CD14-positive monocyte (primary cell): Measurements from ENCODE around the gene DMPK. TPM values are rescaled to one million over a fixed set of nuclear protein-coding genes. Genes with fewer than 3 reads are reported as not detected.
A peak's percentile ranks its signal among the peaks of the same experiment; 100 is the strongest.

Experiments used
- DNase-seq, 3 donors: peaks; one replicate each; pipeline ENCODE4 v3.0.0-alpha.2; 2011 to 2022
- H2AFZ ChIP-seq: 2 replicates; pipeline ENCODE4 v1.6.0; 2012; ENCODE audit warnings: mild to moderate bottlenecking, low read depth, low read length, inconsistent platforms; ENCODE audit not compliant: insufficient read depth, poor library complexity, severe bottlenecking
- H3K27ac ChIP-seq, 2 donors: 1 replicate in 1 of 2; 2 replicates in 1 of 2; pipeline ENCODE4 v1.5.1; 2012 to 2013; ENCODE audit warnings: low read length in 2 of 2, control low read depth in 1 of 2, inconsistent platforms in 1 of 2, low read depth in 1 of 2, mild to moderate bottlenecking in 1 of 2
- H3K27me3 ChIP-seq, 2 donors: one replicate each; pipeline versions ENCODE4 v1.6.0 to v1.6.1; 2011 to 2013; ENCODE audit warnings: low read length in 2 of 2; ENCODE audit not compliant: control insufficient read depth in 2 of 2, insufficient read depth in 2 of 2
- H3K36me3 ChIP-seq, 2 donors: replicated peaks in 1 of 2; 1 replicate in 1 of 2; 2 replicates in 1 of 2; pipeline versions ENCODE4 v1.5.1 to v1.6.1; 2012 to 2013; ENCODE audit warnings: low read length in 2 of 2, control low read depth in 1 of 2, inconsistent platforms in 1 of 2, mild to moderate bottlenecking in 1 of 2; ENCODE audit not compliant: insufficient read depth in 2 of 2, control insufficient read depth in 1 of 2
- H3K4me1 ChIP-seq, 2 donors: 1 replicate in 1 of 2; 2 replicates in 1 of 2; pipeline versions ENCODE4 v1.5.1 to v1.6.1; 2012 to 2013; ENCODE audit warnings: low read length in 2 of 2, control low read depth in 1 of 2, inconsistent platforms in 1 of 2, mild to moderate bottlenecking in 1 of 2, moderate library complexity in 1 of 2; ENCODE audit not compliant: insufficient read depth in 2 of 2, control insufficient read depth in 1 of 2
- H3K4me2 ChIP-seq: replicated peaks from 2 replicates; pipeline ENCODE3; 2012; ENCODE audit warnings: low read length, moderate library complexity, mild to moderate bottlenecking; ENCODE audit not compliant: poor library complexity, severe bottlenecking; ENCODE audit errors: extremely low read depth
- H3K4me3 ChIP-seq, 3 experiments: fragments of 200-600 bp in 1 of 3; sonication (generic) in 1 of 3; replicated peaks in 1 of 3; 1 replicate in 2 of 3; 2 replicates in 1 of 3; pipeline ENCODE4 v1.5.1; 2011 to 2013; ENCODE audit warnings: low read length in 3 of 3, mild to moderate bottlenecking in 3 of 3, control low read depth in 2 of 3, low read depth in 2 of 3, inconsistent platforms in 1 of 3, moderate library complexity in 1 of 3
- H3K79me2 ChIP-seq: 2 replicates; pipeline ENCODE4 v1.6.0; 2012; ENCODE audit warnings: mild to moderate bottlenecking, control low read depth, inconsistent platforms, low read length, moderate library complexity; ENCODE audit not compliant: insufficient read depth
- H3K9ac ChIP-seq: 2 replicates; pipeline ENCODE4 v1.6.0; 2017; ENCODE audit warnings: low read length, mild to moderate bottlenecking; ENCODE audit not compliant: insufficient read depth, poor library complexity, severe bottlenecking
- H3K9me3 ChIP-seq, 2 donors: replicated peaks in 1 of 2; 1 replicate in 1 of 2; 2 replicates in 1 of 2; pipeline versions ENCODE4 v1.5.1 to v1.6.1; 2012 to 2013; ENCODE audit warnings: low read length in 2 of 2, control low read depth in 1 of 2; ENCODE audit not compliant: control insufficient read depth in 1 of 2, insufficient read depth in 1 of 2
- H4K20me1 ChIP-seq: 2 replicates; pipeline ENCODE4 v1.6.0; 2012; ENCODE audit warnings: mild to moderate bottlenecking, low read length, control low read depth, moderate library complexity; ENCODE audit not compliant: insufficient read depth
- H3K27ac Mint-ChIP-seq, 7 donors: one replicate each; pipeline ENCODE4 v1.8.0; 2020; ENCODE audit warnings: mild to moderate bottlenecking in 7 of 7, mixed read lengths in 7 of 7, moderate library complexity in 6 of 7, inconsistent platforms in 2 of 7
- H3K27me3 Mint-ChIP-seq, 3 donors: one replicate each; pipeline ENCODE4 v1.8.0; 2021 to 2022; ENCODE audit warnings: low read depth in 3 of 3, mild to moderate bottlenecking in 3 of 3, mixed read lengths in 3 of 3, moderate library complexity in 3 of 3, inconsistent platforms in 1 of 3
- H3K36me3 Mint-ChIP-seq, 2 donors: one replicate each; pipeline ENCODE4 v1.8.0; 2020; ENCODE audit warnings: mixed read lengths in 2 of 2, inconsistent platforms in 1 of 2, mild to moderate bottlenecking in 1 of 2
- H3K4me1 Mint-ChIP-seq: one replicate; pipeline ENCODE4 v1.8.0; 2020; ENCODE audit warnings: mild to moderate bottlenecking, mixed read lengths
- H3K4me3 Mint-ChIP-seq, 2 donors: one replicate each; pipeline ENCODE4 v1.8.0; 2020; ENCODE audit warnings: mild to moderate bottlenecking in 2 of 2, mixed read lengths in 2 of 2, moderate library complexity in 1 of 2
- H3K9me3 Mint-ChIP-seq, 7 donors: one replicate each; pipeline ENCODE4 v1.8.0; 2020 to 2022; ENCODE audit warnings: mixed read lengths in 7 of 7, mild to moderate bottlenecking in 6 of 7, moderate library complexity in 6 of 7, inconsistent platforms in 2 of 7
- CTCF ChIP-seq: fragments of 200-600 bp; IDR thresholded peaks from one replicate; pipeline ENCODE4 v1.8.0; 2022; ENCODE audit warnings: antibody characterized with exemption, mild to moderate bottlenecking
- WGBS: methylation state at CpG from one replicate; pipeline ENCODE4 v1.1.5; 2013; ENCODE audit warnings: missing lambda C conversion rate; ENCODE audit not compliant: insufficient coverage; 5-methylcytosine and 5-hydroxymethylcytosine counted together
- intact Hi-C, 2 donors: fragments of 100-400 bp; cut with micrococcal nuclease; formaldehyde crosslinking; loops; one replicate each; pipeline versions ENCODE4 v1.15.0 to v1.15.1; 2023
- polyA plus RNA-seq, 3 donors: library from polyadenylated mRNA; depleted of rRNA in 1 of 3; unstranded in 2 of 3; stranded (reverse) in 1 of 3; fragments of 300-500 nt in 2 of 3; fragments of >200 nt in 1 of 3; fragmentation: Illumina TruSeq in 2 of 3; gene quantifications; 1 replicate in 2 of 3; 2 replicates in 1 of 3; pipeline ENCODE4 v1.2.3, GENCODE V29; 2012 to 2021

DMPK gene
- polyA plus RNA-seq, 3 donors = 0.17 to 3.8 TPM; not detected in 1

- no peak overlapping the region for H3K27ac ChIP-seq
- no peak overlapping the region for H2AFZ ChIP-seq
- no peaks in the 10 kb centered on the region for H3K27me3 Mint-ChIP-seq
- H3K4me3 Mint-ChIP-seq = no peak overlapping the region
- H3K36me3 Mint-ChIP-seq = peaks cover 71 to 88% of the 10 kb centered on the region in 2 donors
- H3K36me3 ChIP-seq = peaks cover 81 to 88% of the 10 kb centered on the region in 2 donors
- no peak overlapping the region for H3K4me2 ChIP-seq
- no peaks in the 10 kb centered on the region for H3K9me3 ChIP-seq
- no peak for DNase-seq
- H3K9me3 Mint-ChIP-seq = no peaks in the 10 kb centered on the region
- no peaks in the 10 kb centered on the region for H3K4me1 ChIP-seq
- peaks cover 31% of the 10 kb centered on the region for H4K20me1 ChIP-seq
- no peak overlapping the region for H3K9ac ChIP-seq
- intact Hi-C loops = no loop called here
- no peak overlapping the region for H3K4me3 ChIP-seq
- H3K27ac Mint-ChIP-seq = no peak overlapping the region
- no peak for TF ChIP-seq CTCF
- WGBS = 83% methylated on average over 1 of the region's 5 CpGs
- H3K4me1 Mint-ChIP-seq = no peaks in the 10 kb centered on the region
- no peaks in the 10 kb centered on the region for H3K79me2 ChIP-seq
- H3K27me3 ChIP-seq = no peaks in the 10 kb centered on the region
These were observed 40.4 kb upstream of the DMPK start for GRCh38 chr19:45822716-45823115.

- Mint-ChIP-seq H3K27ac (peak overlapping the region in 1 of 7 donors; percentile 44), H3K4me1 (no peaks in the 10 kb centered on the region), H3K36me3 (peaks cover 60 to 78% of the 10 kb centered on the region in 2 donors), H3K9me3 (no peaks in the 10 kb centered on the region), H3K27me3 (peaks cover 1 to 8% (median 2%) of the 10 kb centered on the region in 3 donors), H3K4me3 (no peak overlapping the region)
- Histone ChIP-seq H3K4me2 (no peak overlapping the region), H3K36me3 (peaks cover 70 to 76% of the 10 kb centered on the region in 2 donors), H3K4me1 (peaks cover 0 to 2% of the 10 kb centered on the region in 2 donors), H3K4me3 (no peak overlapping the region), H3K9ac (no peak overlapping the region), H3K9me3 (no peaks in the 10 kb centered on the region), H3K79me2 (no peaks in the 10 kb centered on the region), H3K27me3 (peaks cover 0 to 4% of the 10 kb centered on the region in 2 donors), H2AFZ (no peak overlapping the region), H3K27ac (no peak overlapping the region), H4K20me1 (peaks cover 43% of the 10 kb centered on the region)
- TF ChIP-seq CTCF = no peak
- intact Hi-C loops = no loop called here
- WGBS = 95% methylated on average over 10 of the region's 10 CpGs
- DNase-seq = no peak
These were observed 39.3 kb upstream of the DMPK start for GRCh38 chr19:45821570-45821969.
